Measurements from ENCODE around the gene GRAP.
"Not testable (repeated sequence)": the region's sequence is repeated elsewhere in the genome, so short reads cannot be mapped to it uniquely, and the experiment has no call there.

The GRAP gene

GRCh38 chr17:19046782-19047375, at the start of gene GRAP:
Gene GRAP, minus strand, starts transcription at chr17:19046957. Its CDS starts 31 bp downstream, at chr17:19046926.
- not testable (repeated sequence) for DNase-seq

GRCh38 chr17:19093684-19094438, 47.1 kb upstream of the GRAP start:
- DNase-seq: not testable (repeated sequence)

DNA sequence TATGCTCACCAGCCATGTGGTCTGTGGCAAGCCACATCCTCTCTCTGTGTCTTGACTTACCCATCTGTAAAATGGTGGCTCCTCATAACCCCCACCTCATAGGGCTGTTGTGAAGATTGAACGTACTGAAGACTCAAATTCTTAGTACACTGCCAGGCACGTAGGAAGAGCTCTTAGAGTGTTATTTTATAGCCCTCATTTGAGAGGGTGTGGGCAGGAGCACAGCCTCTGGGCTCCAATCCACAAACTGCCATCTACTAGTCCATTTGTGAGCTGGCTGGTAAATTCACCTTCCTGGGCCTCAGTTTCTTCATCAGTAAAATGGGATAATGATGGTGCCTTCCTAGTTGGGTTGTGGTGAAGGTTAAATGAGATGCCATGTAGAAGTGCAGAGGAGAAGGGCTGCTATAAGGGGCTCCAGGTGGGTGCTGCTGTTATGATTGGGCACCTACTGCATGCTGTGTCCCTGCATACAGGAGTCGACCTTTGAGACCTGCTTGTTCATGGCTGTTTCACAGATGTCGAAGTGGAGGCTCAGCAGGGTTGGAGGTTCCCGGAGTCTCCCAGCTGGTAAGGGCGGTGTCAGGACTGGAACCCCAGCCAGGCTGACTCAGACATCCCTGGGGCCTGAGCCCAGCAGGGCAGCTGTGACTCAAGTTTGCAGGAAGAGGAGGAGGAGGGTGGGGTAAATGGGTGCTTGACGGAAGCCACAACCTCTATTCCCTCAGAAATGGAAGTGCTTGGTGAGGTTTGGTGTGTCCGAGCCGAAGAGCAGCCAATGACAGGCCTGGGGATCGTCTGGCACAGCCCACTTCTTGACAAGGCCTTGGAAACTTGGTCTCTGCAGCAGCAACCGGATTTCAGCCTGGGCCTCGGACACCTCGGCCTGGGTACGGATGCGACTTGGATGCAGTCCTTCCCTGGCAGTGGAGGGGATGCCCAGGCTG, 46.3 kb upstream of the GRAP start:
- DNase-seq: not testable (repeated sequence)

GRCh38 chr17:19090058-19090772, 43.5 kb upstream of the GRAP start:
- DNase-seq: not testable (repeated sequence)

GRCh38 chr17:19088804-19089685, 42.3 kb upstream of the GRAP start:
- not testable (repeated sequence) for DNase-seq

GRCh38 chr17:19077386-19077785, 30.6 kb upstream of the GRAP start:
- not testable (repeated sequence) for DNase-seq

DNA sequence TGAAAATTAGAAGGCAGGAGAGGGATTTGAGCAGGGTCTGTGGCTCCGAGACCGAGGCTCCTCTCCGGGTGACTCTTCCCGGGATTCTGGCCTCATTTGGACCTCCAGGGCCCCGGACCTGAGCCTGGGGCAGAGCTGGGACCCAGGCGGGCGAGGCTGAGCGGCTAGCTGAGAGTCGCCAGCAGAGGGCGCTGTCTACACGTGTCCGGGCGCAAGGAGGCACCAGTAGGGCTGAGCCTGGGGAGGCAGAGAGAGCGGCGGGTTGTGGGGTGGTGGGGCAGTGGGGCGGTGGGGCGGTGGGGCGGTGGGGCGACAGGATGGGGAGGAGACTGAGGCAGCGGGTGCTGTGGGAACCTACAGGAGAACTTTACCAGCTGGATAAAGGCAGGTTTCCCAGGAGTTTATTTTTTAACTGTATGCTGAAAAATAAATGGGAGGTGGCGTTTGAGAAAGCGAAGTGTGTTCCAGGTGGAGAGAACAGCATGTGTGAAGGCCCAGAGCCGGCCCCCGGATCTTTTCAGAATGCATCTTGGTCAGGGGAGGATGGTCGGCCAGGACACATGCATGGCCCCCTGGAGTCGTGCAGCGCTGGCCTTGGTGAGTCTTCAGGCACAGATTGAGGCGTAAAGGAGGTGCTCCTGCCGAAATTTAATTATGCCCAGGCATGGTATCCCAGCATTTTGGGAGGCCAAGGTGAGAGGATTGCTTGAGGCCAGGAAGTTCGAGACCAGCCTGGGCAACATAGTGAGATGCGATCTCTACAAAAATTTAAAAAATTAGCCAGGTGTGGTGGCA, 29.8 kb upstream of the GRAP start:
- not testable (repeated sequence) for DNase-seq

DNA sequence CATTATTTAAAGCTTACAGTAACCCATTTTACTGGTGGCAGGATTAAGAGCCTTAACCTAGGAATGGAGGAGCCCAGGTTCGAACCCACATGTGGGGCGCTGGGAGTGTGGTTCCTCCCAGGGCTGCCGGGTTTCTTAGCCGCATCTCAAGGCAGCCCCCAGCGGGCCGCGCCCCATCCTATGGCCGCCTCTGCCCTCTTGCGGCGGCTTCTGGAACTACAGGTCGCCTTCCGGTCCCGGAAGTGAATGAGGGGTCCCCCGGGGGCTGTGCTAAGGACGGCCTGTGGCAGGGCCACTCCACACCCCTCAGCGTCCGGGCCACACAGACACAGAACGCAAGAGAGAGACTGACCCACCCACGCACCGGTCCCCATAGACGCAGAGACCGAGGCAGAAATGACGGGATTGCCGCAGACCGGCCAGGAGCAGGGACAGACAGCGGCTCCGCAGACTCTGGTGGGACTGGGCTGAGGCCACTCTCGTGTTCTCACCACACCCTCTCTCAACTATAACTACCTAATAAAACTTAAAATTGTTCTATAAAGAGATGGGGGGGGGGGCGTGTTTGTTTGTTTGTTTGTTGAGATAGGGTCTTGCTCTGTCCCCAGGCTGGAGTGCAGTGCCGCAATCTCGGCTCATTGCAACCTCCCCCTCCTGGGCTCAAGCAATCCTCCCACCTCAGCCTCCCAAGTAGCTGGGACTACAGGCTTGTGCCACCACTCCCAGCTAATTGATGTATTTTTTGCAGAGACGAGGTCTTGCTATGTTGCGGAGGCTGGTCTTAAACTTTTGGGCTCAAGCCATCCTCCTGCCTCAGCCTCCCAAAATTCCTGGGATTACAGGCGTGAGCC, 23.8 kb upstream of the GRAP start:
- not testable (repeated sequence) for DNase-seq

DNA sequence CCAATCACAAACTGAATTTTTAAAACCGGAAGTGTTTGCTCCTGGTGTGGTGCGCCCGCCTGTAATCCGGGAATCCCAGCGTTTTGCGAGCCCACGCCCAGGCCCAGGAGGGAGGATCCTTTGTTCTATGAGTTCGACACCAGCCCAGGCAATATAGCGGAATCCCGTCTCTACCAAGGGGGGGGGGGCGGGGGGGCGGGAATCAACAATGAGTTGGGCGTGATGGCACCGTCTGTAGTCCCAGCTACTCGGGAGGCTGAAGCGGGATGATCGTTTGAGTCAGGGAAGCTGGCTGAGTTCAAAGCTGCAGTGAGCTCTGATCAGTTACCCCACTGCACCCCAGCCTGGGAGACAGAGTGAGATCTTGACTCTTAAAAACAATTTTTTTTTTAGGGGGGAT, 17.6 kb upstream of the GRAP start:
- not testable (repeated sequence) for DNase-seq

- DNase-seq: not testable (repeated sequence)
These were observed 16.7 kb upstream of the GRAP start for GRCh38 chr17:19063326-19063956.

GRCh38 chr17:19062718-19063325, 16.1 kb upstream of the GRAP start:
- not testable (repeated sequence) for DNase-seq

GRCh38 chr17:19062009-19062717, 15.4 kb upstream of the GRAP start:
- DNase-seq: not testable (repeated sequence)

GRCh38 chr17:19055447-19055846, 8.7 kb upstream of the GRAP start:
- DNase-seq: not testable (repeated sequence)

DNA sequence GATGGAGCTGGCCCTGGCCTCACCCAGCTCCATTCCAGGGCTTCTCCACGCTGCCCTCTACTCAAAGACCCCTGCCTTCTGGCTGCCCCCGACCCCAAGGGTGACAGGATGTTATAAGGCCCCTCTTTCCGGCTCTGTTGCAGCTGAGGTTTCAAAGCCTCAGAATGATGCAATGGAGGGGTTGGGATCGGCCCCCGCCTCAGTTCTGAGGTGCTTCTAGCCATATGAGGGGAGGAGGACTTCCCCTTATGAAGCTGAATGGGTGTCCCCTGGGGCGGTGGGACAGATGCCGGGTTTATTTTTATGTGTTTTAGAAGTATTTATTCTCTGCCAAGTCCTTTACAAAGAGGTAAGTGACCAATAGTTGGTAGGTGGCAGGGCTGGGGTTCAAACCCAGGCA, 2.1 kb upstream of the GRAP start:
- not testable (repeated sequence) for DNase-seq

DNA sequence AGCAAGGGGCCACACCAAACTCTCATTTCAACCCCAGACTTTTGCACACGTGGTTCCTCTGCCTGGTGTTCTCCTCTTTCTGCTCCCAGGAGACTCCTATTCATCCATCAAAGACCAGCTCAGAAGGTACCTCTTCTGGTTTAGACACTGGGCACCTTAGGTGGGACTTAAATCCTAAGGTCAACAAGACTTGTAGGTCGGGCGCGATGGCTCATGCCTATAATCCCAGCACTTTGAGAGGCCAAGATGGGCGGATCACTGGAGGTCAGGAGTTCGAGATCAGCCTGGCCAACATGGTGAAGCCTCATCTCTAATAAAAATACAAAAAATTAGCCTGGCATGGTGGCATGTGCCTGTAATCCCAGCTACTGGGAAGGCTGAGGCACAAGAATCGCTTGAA, 753 bp upstream of the GRAP start:
- DNase-seq: not testable (repeated sequence)

DNA sequence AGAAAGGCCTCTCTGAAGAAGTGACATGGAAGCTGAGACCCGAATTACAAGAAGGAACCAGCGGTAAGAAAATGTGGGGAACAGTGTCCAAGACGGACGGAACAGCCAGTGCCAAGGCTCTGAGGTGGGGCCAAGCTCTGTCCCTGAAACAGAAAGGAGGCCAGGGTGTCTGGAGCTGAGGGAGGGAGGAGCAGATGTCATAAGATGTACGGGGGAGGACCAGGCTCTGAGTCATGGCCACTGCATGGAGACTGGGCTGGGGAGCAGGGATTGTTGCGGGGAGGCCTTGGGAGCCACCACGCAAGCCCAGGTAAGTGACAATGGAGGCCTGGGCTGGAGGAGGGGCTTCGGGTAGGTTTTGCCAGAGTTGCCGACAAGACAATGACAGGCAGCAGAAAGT, 2.1 kb downstream of the GRAP start:
- not testable (repeated sequence) for DNase-seq

- DNase-seq: not testable (repeated sequence)
These were observed 3.7 kb downstream of the GRAP start for GRCh38 chr17:19043032-19043431.

GRCh38 chr17:19042369-19042768, 4.4 kb downstream of the GRAP start:
- not testable (repeated sequence) for DNase-seq

Data from stimulated activated naive CD4-positive, alpha-beta T cell treated with Interleukin-2 at 50 U/mL for 16 hours (primary cell).